ENCODE data around the gene SLC7A4. TPM values are rescaled to one million over a fixed set of nuclear protein-coding genes. Genes with fewer than 3 reads are reported as not detected.
"Not testable (repeated sequence)": the region's sequence is repeated elsewhere in the genome, so short reads cannot be mapped to it uniquely, and the experiment has no call there.

Gene SLC7A4
- total RNA-seq, 1 experiment from 2014 or later, result not detected

GRCh38 chr22:21043860-21044535 is 11.6 kb upstream of the SLC7A4 start:
- H3K27me3 ChIP-seq (replicated peaks; ENCODE audit: insufficient read depth, low read depth, low read length, poor library complexity), result no peaks in the 10 kb centered on the region
- intact Hi-C loops (cut with micrococcal nuclease; ENCODE audit: unreplicated experiment), result no loop called here
- DNase-seq (ENCODE audit: low spot score), result no peak
- CTCF ChIA-PET, result no interaction called here
- POLR2A ChIA-PET (ENCODE audit: low non-redundant PET), result no interaction called here
- no TSS peak for BruUV-seq (replicated peaks)
- H3K4me3 ChIP-seq (ENCODE audit: low read depth, low read length, poor library complexity, severe bottlenecking), result no peak overlapping the region
- H3K4me1 ChIP-seq (ENCODE audit: insufficient read depth, low read length, poor library complexity, severe bottlenecking), result peaks cover 10% of the 10 kb centered on the region
- no peak overlapping the region for H3K27ac ChIP-seq (ENCODE audit: low read depth, low read length, poor library complexity, severe bottlenecking)
- no peaks in the 10 kb centered on the region for H3K9me3 ChIP-seq (ENCODE audit: low read depth, low read length, poor library complexity, severe bottlenecking)
- H3K36me3 ChIP-seq (ENCODE audit: insufficient read depth, low read length, poor library complexity, severe bottlenecking), result no peaks in the 10 kb centered on the region
- TF ChIP-seq CTCF (conservative IDR thresholded peaks at IDR 0.05; ENCODE audit: low read depth, low read length) (no peak), EZH2 (IDR thresholded peaks at IDR 0.05; ENCODE audit: borderline replicate concordance, low read depth, low read length, poor library complexity, severe bottlenecking) (no peak)

- POLR2A ChIA-PET (ENCODE audit: low non-redundant PET), result no interaction called here
- Histone ChIP-seq H3K27ac (ENCODE audit: low read depth, low read length, poor library complexity, severe bottlenecking) (no peak overlapping the region), H3K27me3 (replicated peaks; ENCODE audit: insufficient read depth, low read depth, low read length, poor library complexity) (no peaks in the 10 kb centered on the region), H3K4me3 (ENCODE audit: low read depth, low read length, poor library complexity, severe bottlenecking) (no peak overlapping the region), H3K4me1 (ENCODE audit: insufficient read depth, low read length, poor library complexity, severe bottlenecking) (peaks cover 10% of the 10 kb centered on the region), H3K36me3 (ENCODE audit: insufficient read depth, low read length, poor library complexity, severe bottlenecking) (no peaks in the 10 kb centered on the region), H3K9me3 (ENCODE audit: low read depth, low read length, poor library complexity, severe bottlenecking) (no peaks in the 10 kb centered on the region)
- no TSS peak for BruUV-seq (replicated peaks)
- CTCF ChIA-PET, result no interaction called here
- DNase-seq (ENCODE audit: low spot score), result no peak
- intact Hi-C loops (cut with micrococcal nuclease; ENCODE audit: unreplicated experiment), result no loop called here
- TF ChIP-seq EZH2 (IDR thresholded peaks at IDR 0.05; ENCODE audit: borderline replicate concordance, low read depth, low read length, poor library complexity, severe bottlenecking), result no peak
- no peak for TF ChIP-seq CTCF (conservative IDR thresholded peaks at IDR 0.05; ENCODE audit: low read depth, low read length)
Measured at GRCh38 chr22:21042978-21043859, 10.9 kb upstream of the SLC7A4 start.

- BruUV-seq (replicated peaks), result no TSS peak
- TF ChIP-seq EZH2 (IDR thresholded peaks at IDR 0.05; ENCODE audit: borderline replicate concordance, low read depth, low read length, poor library complexity, severe bottlenecking), result no peak
- no peak for TF ChIP-seq CTCF (conservative IDR thresholded peaks at IDR 0.05; ENCODE audit: low read depth, low read length)
- POLR2A ChIA-PET (ENCODE audit: low non-redundant PET), result no interaction called here
Measured at GRCh38 chr22:21041937-21042336, 9.6 kb upstream of the SLC7A4 start.

GRCh38 chr22:21039158-21039557 is 6.8 kb upstream of the SLC7A4 start:
- intact Hi-C loops (cut with micrococcal nuclease; ENCODE audit: unreplicated experiment); BruUV-seq (replicated peaks); POLR2A ChIA-PET (ENCODE audit: low non-redundant PET); H3K4me1 ChIP-seq (ENCODE audit: insufficient read depth, low read length, poor library complexity, severe bottlenecking); H3K27ac ChIP-seq (ENCODE audit: low read depth, low read length, poor library complexity, severe bottlenecking); DNase-seq (ENCODE audit: low spot score); H3K9me3 ChIP-seq (ENCODE audit: low read depth, low read length, poor library complexity, severe bottlenecking); H3K27me3 ChIP-seq (replicated peaks; ENCODE audit: insufficient read depth, low read depth, low read length, poor library complexity); H3K36me3 ChIP-seq (ENCODE audit: insufficient read depth, low read length, poor library complexity, severe bottlenecking); H3K4me3 ChIP-seq (ENCODE audit: low read depth, low read length, poor library complexity, severe bottlenecking); CTCF ChIA-PET: not testable (repeated sequence)

More at GRCh38 chr22:21041937-21042336, 9.6 kb upstream of the SLC7A4 start:
- Histone ChIP-seq H3K27ac (ENCODE audit: low read depth, low read length, poor library complexity, severe bottlenecking) (no peak overlapping the region), H3K4me1 (ENCODE audit: insufficient read depth, low read length, poor library complexity, severe bottlenecking) (peaks cover 10% of the 10 kb centered on the region), H3K9me3 (ENCODE audit: low read depth, low read length, poor library complexity, severe bottlenecking) (no peaks in the 10 kb centered on the region), H3K36me3 (ENCODE audit: insufficient read depth, low read length, poor library complexity, severe bottlenecking) (no peaks in the 10 kb centered on the region), H3K4me3 (ENCODE audit: low read depth, low read length, poor library complexity, severe bottlenecking) (no peak overlapping the region), H3K27me3 (replicated peaks; ENCODE audit: insufficient read depth, low read depth, low read length, poor library complexity) (no peaks in the 10 kb centered on the region)
- intact Hi-C loops (cut with micrococcal nuclease; ENCODE audit: unreplicated experiment), result no loop called here
- CTCF ChIA-PET, result no interaction called here
- no peak for DNase-seq (ENCODE audit: low spot score)

All from A673 (cell line).